Heart right ventricle (tissue), 16 donors: ENCODE data around the gene ABHD17B. TPM values are rescaled to one million over a fixed set of nuclear protein-coding genes. Genes with fewer than 3 reads are reported as not detected.

Source experiments
- ATAC-seq, 8 donors: fragments of 200-7000 bp; cut with Tn5 transposase; one replicate each; pipeline ENCODE4 v1.9.1; 2020; ENCODE audit warnings: mild to moderate bottlenecking in 8 of 8, moderate library complexity in 8 of 8, moderate number of reproducible peaks in 1 of 8
- DNase-seq, 2 donors: peaks; one replicate each; pipeline ENCODE4 v3.0.0-alpha.2; 2020
- H3K27ac ChIP-seq, 10 donors: fragments of 200-600 bp; sonication (generic) in 2 of 10; one replicate each; pipeline versions ENCODE4 v1.5.0 to v1.8.0; 2020 to 2022; ENCODE audit warnings: mild to moderate bottlenecking in 3 of 10
- H3K27me3 ChIP-seq, 7 donors: fragments of 200-600 bp; one replicate each; pipeline ENCODE4 v1.8.0; 2021 to 2022; ENCODE audit warnings: mild to moderate bottlenecking in 2 of 7
- H3K36me3 ChIP-seq, 9 donors: fragments of 200-600 bp; sonication (generic) in 1 of 9; one replicate each; pipeline versions ENCODE4 v1.5.0 to v1.8.0; 2020 to 2022; ENCODE audit warnings: mild to moderate bottlenecking in 2 of 9
- H3K4me1 ChIP-seq, 9 donors: fragments of 200-600 bp; sonication (generic) in 1 of 9; one replicate each; pipeline versions ENCODE4 v1.5.0 to v1.8.0; 2020 to 2022; ENCODE audit warnings: mild to moderate bottlenecking in 4 of 9
- H3K4me3 ChIP-seq, 10 donors: fragments of 200-600 bp; sonication (generic) in 2 of 10; one replicate each; pipeline versions ENCODE4 v1.5.0 to v1.8.0; 2020 to 2022; ENCODE audit warnings: mild to moderate bottlenecking in 7 of 10, moderate library complexity in 2 of 10
- H3K9me3 ChIP-seq, 11 donors: fragments of 200-600 bp in 10 of 11; sonication (generic) in 2 of 11; one replicate each; pipeline versions ENCODE4 v1.5.0 to v1.8.0; 2013 to 2022; ENCODE audit warnings: mild to moderate bottlenecking in 2 of 11, control low read depth in 1 of 11, moderate library complexity in 1 of 11
- WGBS, 2 donors: extraction: QIAGEN DNeasy Blood & Tissue Kit; methylation state at CpG; one replicate each; pipeline ENCODE4 v1.1.7; 2013; ENCODE audit warnings: inconsistent platforms in 1 of 2; 5-methylcytosine and 5-hydroxymethylcytosine counted together
- intact Hi-C, 10 donors: fragments of 100-400 bp; cut with DNase I; formaldehyde crosslinking; loops; one replicate each; pipeline versions ENCODE4 v1.11.1 to v1.14.2; 2022
- polyA plus RNA-seq, 2 donors: library from polyadenylated mRNA; stranded (reverse); fragments of 200-250 nt; gene quantifications; one replicate each; pipeline ENCODE4 v1.2.3, GENCODE V29; 2013
- total RNA-seq, 10 donors: library from RNA; stranded (reverse); fragmentation: NEBNext Ultra II Directional in 3 of 10; extraction: Animal tissue kit (Norgen Biotek cat#: 25700) in 3 of 10; gene quantifications; one replicate each; pipeline versions ENCODE4 v1.2.1 to v1.2.4, GENCODE V29; 2021 to 2023
- TF ChIP-seq, protein P1 (sequence below), 9 donors: fragments of 200-600 bp; sonication (generic) in 2 of 9; IDR thresholded peaks; one replicate each; pipeline versions ENCODE4 v1.5.0 to v1.8.0; 2021 to 2022; ENCODE audit warnings: antibody characterized with exemption in 9 of 9, mild to moderate bottlenecking in 5 of 9, moderate library complexity in 1 of 9
- donor health status: Arrhythmogenic right ventricular cardiomyopathy.
- donor health status: ischemic (EF 13 %, LVEDD 7.1; RV severe dilation, severe dysfunction).
- donor health status: healthy with polysubstance abuse.
- donor health status: DM: no; HTN: yes; CAD: no.
- donor health status: DM: no; HTN: no; CAD: no.
- donor health status: ischemic (EF 25% LVEDD 6.9; RV normal size, moderate dysfunction).
- donor health status: ischemic (EF 25% LVEDD 5.7; RV mildly dilated, moderate dysfunction).
- donor health status: healthy.
- donor health status: DM: yes; HTN: yes; CAD: no.
- donor health status: Ischemic cardiomyopathy.
- donor health status: ischemic (EF 35%, LVEDD 5.7; RV mildly dilated, moderate dysfunction).
- donor health status: nonischemic (EF 11% LVEDD 7.7; RV severe dilation, severe dysfunction).
- donor health status: DM: yes; HTN: yes; CAD: no.
- donor health status: PGD.
- donor health status: ischemic (EF 29% LVEDD 5.4; RV normal size, mild dysfunction).
- donor health status: nonischemic (EF 23%, LVEDD 6.1; RV moderate dilation, normal function).

ABHD17B gene
- total and polyA plus RNA-seq, 12 donors, result 2.6 to 14.8 (median 9.6) TPM

DNA sequence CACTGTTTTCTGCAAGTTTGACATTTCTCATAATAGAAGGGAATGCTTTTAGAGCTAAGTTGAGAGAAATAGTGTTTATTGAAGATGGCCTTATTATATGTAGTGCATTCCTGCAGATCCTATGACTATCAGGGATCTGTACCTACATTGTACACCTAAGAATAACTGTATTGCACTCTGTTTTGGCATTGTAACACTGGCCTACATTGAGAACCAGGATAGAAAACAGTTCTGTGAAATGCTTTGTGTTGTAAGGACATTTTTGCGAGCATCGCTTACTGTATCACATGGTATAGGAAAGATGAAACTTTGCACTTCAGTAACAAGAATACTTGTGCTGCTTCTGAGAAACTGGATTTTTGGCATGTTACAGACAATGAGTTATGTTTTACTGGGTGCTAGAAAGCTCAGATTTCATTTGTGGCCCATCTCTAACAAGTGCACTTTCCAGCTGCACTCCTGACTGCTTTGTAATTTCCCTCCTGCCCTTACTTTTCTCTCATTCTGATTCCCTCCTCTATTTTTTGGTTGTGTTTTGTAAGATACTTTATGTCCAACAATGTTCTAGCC, 31.1 kb upstream of the ABHD17B start:
- no peak for ATAC-seq

DNA sequence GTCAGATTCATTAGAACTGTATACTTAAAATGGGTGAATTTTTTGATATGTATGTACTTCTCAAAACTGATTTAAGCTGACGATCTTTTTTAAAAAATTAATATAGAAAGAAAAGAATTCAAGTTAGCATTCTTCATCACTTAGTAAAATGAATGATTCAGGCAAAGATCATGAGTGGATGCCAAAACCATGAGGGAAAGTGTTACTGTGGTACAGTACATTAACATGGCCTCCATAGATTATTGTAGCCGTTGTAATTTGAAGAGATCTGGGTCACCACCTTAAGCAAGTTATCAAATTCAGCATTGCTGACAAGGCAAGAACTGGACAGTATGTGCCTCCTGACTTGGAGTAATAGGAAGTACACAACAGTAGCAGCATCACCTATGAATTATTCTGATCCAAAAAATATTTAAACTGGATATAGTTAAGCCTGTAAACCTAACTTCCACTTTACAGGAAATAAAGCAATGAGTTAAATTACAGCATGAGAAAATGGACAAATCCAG, 30.1 kb upstream of the ABHD17B start:
- WGBS, 2 donors, result 76 to 85% methylated on average over 2 of the region's 2 CpGs
- Histone ChIP-seq H3K36me3 (no peaks in the 10 kb centered on the region), H3K4me1 (peaks cover 0 to 22% (median 18%) of the 10 kb centered on the region in 9 donors), H3K9me3 (no peaks in the 10 kb centered on the region), H3K27ac (no peak overlapping the region), H3K27me3 (no peaks in the 10 kb centered on the region), H3K4me3 (no peak overlapping the region)
- TF ChIP-seq, protein P1, sequence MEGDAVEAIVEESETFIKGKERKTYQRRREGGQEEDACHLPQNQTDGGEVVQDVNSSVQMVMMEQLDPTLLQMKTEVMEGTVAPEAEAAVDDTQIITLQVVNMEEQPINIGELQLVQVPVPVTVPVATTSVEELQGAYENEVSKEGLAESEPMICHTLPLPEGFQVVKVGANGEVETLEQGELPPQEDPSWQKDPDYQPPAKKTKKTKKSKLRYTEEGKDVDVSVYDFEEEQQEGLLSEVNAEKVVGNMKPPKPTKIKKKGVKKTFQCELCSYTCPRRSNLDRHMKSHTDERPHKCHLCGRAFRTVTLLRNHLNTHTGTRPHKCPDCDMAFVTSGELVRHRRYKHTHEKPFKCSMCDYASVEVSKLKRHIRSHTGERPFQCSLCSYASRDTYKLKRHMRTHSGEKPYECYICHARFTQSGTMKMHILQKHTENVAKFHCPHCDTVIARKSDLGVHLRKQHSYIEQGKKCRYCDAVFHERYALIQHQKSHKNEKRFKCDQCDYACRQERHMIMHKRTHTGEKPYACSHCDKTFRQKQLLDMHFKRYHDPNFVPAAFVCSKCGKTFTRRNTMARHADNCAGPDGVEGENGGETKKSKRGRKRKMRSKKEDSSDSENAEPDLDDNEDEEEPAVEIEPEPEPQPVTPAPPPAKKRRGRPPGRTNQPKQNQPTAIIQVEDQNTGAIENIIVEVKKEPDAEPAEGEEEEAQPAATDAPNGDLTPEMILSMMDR (IDR thresholded peaks at IDR 0.05), result no peak
- ATAC-seq (no peak), DNase-seq (no peak)
- intact Hi-C loops, result no loop called here

More for the DNA sequence above, 31.1 kb upstream of the ABHD17B start:
- WGBS, 2 donors, result 78 to 87% methylated on average over 2 of the region's 2 CpGs
- Histone ChIP-seq H3K4me1 (peaks cover 0 to 22% (median 17%) of the 10 kb centered on the region in 9 donors), H3K27ac (no peak overlapping the region), H3K9me3 (no peaks in the 10 kb centered on the region), H3K36me3 (peaks cover 0 to 3% (median 0%) of the 10 kb centered on the region in 9 donors), H3K4me3 (no peak overlapping the region), H3K27me3 (no peaks in the 10 kb centered on the region)
- no peak for DNase-seq
- intact Hi-C loops, result no loop called here
- TF ChIP-seq, protein P1 (IDR thresholded peaks at IDR 0.05), result no peak

DNA sequence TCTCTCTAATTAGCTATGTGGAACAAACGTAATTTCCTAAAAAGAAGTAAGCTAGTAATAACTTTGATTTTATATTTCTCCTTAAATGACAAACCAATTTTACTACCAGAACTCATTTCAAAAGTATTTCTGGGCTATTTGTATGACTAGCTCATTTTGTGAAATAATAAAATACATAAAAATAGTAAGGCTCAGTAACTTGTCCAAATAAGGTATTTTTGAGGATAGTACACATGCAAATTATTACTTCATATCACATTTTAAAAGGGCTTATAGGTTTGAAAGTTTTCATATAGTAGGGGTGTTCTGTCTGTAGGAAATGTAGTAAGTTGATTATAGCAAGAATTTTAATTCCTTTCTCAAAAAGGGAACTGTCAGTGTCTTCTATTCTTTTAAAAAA, 26.9 kb upstream of the ABHD17B start:
- Histone ChIP-seq H3K36me3 (no peaks in the 10 kb centered on the region), H3K4me3 (no peak overlapping the region), H3K27ac (no peak overlapping the region), H3K4me1 (peaks cover 0 to 12% (median 4%) of the 10 kb centered on the region in 9 donors), H3K27me3 (no peaks in the 10 kb centered on the region), H3K9me3 (no peaks in the 10 kb centered on the region)
- no peak for DNase-seq
- TF ChIP-seq, protein P1 (IDR thresholded peaks at IDR 0.05), result no peak
- intact Hi-C loops, result no loop called here
- ATAC-seq, result no peak
- whole genome bisulfite sequencing, 2 donors, result 84 to 91% methylated on average over 1 of the region's 1 CpG

GRCh38 chr9:71937070-71937625, 26.2 kb upstream of the ABHD17B start:
- Histone ChIP-seq H3K27me3 (no peaks in the 10 kb centered on the region), H3K4me3 (no peak overlapping the region), H3K27ac (no peak overlapping the region), H3K36me3 (no peaks in the 10 kb centered on the region), H3K9me3 (no peaks in the 10 kb centered on the region), H3K4me1 (peaks cover 0 to 10% (median under 1%) of the 10 kb centered on the region in 9 donors)
- TF ChIP-seq, protein P1 (IDR thresholded peaks at IDR 0.05), result no peak
- intact Hi-C loops, result no loop called here
- ATAC-seq (no peak), DNase-seq (no peak)
- 88 to 91% methylated on average over 4 of the region's 4 CpGs for WGBS, 2 donors
